Measurements from ENCODE around the gene PAPOLG.

Gene PAPOLG

GRCh38 chr2:60756097-60757087 is at the start of gene PAPOLG:
Gene PAPOLG, plus strand, starts transcription at chr2:60756268. Its CDS starts 211 bp downstream, at chr2:60756479.
- DNase-seq, result peak; percentile 89

- peak; percentile 15 for DNase-seq
Observed at GRCh38 chr2:60707750-60708371, 48.2 kb upstream of the PAPOLG start.

GRCh38 chr2:60708630-60709320 is 47.3 kb upstream of the PAPOLG start:
- no peak for DNase-seq

- no peak for DNase-seq
Observed at GRCh38 chr2:60710707-60711106, 45.4 kb upstream of the PAPOLG start.

- no peak for DNase-seq
Observed at GRCh38 chr2:60715561-60715960, 40.5 kb upstream of the PAPOLG start.

- no peak for DNase-seq
Observed at GRCh38 chr2:60717691-60718090, 38.4 kb upstream of the PAPOLG start.

GRCh38 chr2:60719331-60719730 is 36.7 kb upstream of the PAPOLG start:
- DNase-seq, result no peak

GRCh38 chr2:60725466-60725865 is 30.6 kb upstream of the PAPOLG start:
- no peak for DNase-seq

GRCh38 chr2:60728855-60729254 is 27.2 kb upstream of the PAPOLG start:
- DNase-seq, result no peak

GRCh38 chr2:60735496-60736250 is 20.4 kb upstream of the PAPOLG start:
- DNase-seq, result peak; percentile 37

GRCh38 chr2:60738679-60739078 is 17.4 kb upstream of the PAPOLG start:
- no peak for DNase-seq

- no peak for DNase-seq
Observed at GRCh38 chr2:60739156-60739555, 16.9 kb upstream of the PAPOLG start.

GRCh38 chr2:60741576-60741975 is 14.5 kb upstream of the PAPOLG start:
- DNase-seq, result no peak

GRCh38 chr2:60742419-60742818 is 13.6 kb upstream of the PAPOLG start:
- DNase-seq, result no peak

- DNase-seq, result no peak
Observed at GRCh38 chr2:60745330-60745729, 10.7 kb upstream of the PAPOLG start.

GRCh38 chr2:60745761-60746160 is 10.3 kb upstream of the PAPOLG start:
- no peak for DNase-seq

GRCh38 chr2:60746318-60746717 is 9.8 kb upstream of the PAPOLG start:
- no peak for DNase-seq

GRCh38 chr2:60759654-60760053 is 3.6 kb downstream of the PAPOLG start:
- DNase-seq, result no peak

GRCh38 chr2:60764736-60765534 is 8.9 kb downstream of the PAPOLG start:
- no peak for DNase-seq

GRCh38 chr2:60766283-60766682 is 10.2 kb downstream of the PAPOLG start:
- no peak for DNase-seq

- no peak for DNase-seq
Observed at GRCh38 chr2:60771508-60771907, 15.4 kb downstream of the PAPOLG start.

Data from NCI-H2227 treated with DMSO at 0.1 percent for 48 hours (cell line).